Esophagus squamous epithelium (tissue), 4 donors: ENCODE data around the gene METRN.

Experiments
- POLR2A ChIP-seq, 4 donors: fragments of 450-650 bp; IDR thresholded peaks; one replicate each; pipeline ENCODE4 v1.6.1; 2017; ENCODE audit warnings: antibody characterized with exemption in 4 of 4, mild to moderate bottlenecking in 4 of 4, moderate library complexity in 3 of 4
- TF ChIP-seq, protein P1 (sequence below), 6 experiments: fragments of 450-650 bp in 4 of 6; fragments of 200-600 bp in 2 of 6; sonication (generic) in 2 of 6; IDR thresholded peaks; one replicate each; pipeline ENCODE4 v1.5.1; 2016 to 2019; ENCODE audit warnings: antibody characterized with exemption in 6 of 6, mild to moderate bottlenecking in 4 of 6, moderate library complexity in 4 of 6

DNA sequence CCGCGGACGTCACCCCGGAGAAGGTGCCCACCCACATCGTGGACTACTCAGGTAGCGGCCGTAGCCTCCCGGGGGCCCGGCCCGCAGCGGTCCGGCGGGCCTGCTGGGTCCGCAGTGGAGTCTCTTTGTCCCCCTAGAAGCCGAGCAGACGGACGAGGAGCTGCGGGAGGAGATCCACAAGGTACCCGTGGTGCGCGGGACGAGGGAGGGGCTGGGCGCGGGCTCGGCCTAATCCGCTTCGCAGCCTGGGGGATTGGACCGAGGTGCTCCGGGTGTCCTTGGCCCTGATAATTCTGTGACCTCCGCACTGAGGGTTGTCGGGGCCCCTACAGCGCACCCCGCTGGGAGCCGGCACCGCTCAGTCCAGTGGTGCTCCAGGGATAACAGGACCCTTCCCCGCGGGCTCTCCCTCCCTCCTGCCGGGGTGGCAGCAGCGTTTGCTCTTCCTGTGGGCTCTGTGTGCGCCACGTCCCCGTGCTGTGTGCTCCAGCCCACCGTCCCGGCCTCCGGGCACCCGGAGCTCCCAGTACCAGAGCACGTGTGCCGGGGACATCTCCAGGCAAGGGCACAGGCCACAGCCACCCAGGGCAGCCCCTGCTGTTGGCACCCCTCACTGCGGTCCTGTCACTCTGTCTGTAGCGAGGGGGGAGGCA is 46.3 kb upstream of the METRN start:
- TF ChIP-seq, protein P1, sequence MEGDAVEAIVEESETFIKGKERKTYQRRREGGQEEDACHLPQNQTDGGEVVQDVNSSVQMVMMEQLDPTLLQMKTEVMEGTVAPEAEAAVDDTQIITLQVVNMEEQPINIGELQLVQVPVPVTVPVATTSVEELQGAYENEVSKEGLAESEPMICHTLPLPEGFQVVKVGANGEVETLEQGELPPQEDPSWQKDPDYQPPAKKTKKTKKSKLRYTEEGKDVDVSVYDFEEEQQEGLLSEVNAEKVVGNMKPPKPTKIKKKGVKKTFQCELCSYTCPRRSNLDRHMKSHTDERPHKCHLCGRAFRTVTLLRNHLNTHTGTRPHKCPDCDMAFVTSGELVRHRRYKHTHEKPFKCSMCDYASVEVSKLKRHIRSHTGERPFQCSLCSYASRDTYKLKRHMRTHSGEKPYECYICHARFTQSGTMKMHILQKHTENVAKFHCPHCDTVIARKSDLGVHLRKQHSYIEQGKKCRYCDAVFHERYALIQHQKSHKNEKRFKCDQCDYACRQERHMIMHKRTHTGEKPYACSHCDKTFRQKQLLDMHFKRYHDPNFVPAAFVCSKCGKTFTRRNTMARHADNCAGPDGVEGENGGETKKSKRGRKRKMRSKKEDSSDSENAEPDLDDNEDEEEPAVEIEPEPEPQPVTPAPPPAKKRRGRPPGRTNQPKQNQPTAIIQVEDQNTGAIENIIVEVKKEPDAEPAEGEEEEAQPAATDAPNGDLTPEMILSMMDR (IDR thresholded peaks at IDR 0.05): no peak
- no peak for TF ChIP-seq POLR2A (IDR thresholded peaks at IDR 0.05)
